ENCODE data around the gene LYPD5.

DNA sequence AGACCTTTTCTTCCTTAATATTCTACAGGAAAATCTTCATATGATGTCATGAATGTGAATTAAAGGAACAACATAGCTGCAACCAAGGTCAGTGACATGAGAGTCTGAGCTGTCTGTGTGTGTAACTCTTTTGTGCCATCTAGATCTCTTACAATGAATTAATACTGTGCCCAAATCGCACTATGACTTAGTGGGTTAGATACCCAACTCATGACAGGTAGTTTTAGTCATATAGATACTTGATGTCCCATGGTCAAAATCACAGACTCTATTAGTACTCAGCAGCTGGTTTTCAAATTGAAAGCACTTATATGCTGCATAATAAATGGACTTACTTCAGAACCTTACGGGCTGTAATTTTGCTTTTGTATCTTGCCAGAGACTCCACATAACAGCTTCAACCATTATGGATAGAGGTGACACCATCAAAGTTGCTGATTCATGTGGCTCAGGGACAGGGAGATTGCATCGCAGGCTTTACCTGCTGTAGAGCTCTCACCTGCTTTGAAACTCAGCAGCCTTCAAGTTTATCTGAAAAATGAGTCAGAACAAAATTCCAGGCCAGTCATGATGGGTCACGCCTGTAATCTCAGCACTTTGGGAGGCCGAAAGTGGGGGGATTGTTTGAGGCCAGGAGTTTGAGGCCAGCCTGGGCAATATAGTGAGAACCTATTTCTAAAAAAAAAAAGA, 12.6 kb upstream of the LYPD5 start:
- TF ChIP-seq, protein P1, sequence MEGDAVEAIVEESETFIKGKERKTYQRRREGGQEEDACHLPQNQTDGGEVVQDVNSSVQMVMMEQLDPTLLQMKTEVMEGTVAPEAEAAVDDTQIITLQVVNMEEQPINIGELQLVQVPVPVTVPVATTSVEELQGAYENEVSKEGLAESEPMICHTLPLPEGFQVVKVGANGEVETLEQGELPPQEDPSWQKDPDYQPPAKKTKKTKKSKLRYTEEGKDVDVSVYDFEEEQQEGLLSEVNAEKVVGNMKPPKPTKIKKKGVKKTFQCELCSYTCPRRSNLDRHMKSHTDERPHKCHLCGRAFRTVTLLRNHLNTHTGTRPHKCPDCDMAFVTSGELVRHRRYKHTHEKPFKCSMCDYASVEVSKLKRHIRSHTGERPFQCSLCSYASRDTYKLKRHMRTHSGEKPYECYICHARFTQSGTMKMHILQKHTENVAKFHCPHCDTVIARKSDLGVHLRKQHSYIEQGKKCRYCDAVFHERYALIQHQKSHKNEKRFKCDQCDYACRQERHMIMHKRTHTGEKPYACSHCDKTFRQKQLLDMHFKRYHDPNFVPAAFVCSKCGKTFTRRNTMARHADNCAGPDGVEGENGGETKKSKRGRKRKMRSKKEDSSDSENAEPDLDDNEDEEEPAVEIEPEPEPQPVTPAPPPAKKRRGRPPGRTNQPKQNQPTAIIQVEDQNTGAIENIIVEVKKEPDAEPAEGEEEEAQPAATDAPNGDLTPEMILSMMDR (IDR thresholded peaks at IDR 0.05) = no peak
- TF ChIP-seq POLR2A (IDR thresholded peaks at IDR 0.05) (no peak), POLR2AphosphoS5 (IDR thresholded peaks at IDR 0.05) (no peak), EP300 (IDR thresholded peaks at IDR 0.05) (no peak)

Data from suprapubic skin (tissue), 4 donors.